ENCODE data around the gene SYCP3. TPM values are rescaled to one million over a fixed set of nuclear protein-coding genes. Genes with fewer than 3 reads are reported as not detected.

The SYCP3 gene
- total and polyA plus RNA-seq, 2 donors from 2014 or later = 0.25 to 0.54 TPM

DNA sequence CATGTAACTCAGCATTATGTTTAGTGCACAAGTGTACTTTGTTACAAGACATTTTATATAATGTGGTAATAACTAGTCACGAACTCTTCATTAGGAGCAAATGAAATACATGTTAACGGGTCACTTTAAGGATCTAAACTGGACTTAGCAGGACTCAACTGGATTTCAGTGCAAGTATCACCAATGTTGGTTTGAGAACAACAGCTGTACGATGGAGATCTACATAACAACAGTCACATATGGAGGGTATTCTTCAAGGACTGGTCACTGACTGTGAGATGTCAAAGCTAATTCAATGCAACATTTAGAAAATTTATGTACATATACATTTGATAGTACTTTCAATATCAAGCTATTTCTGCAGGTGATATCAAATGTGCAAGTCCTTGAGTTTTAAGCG lies 22.5 kb upstream of the SYCP3 start:
- FAIRE-seq = no peak
- intact Hi-C loops (cut with DNase I) = no loop called here
- no peak overlapping the region for H3K9ac ChIP-seq (ENCODE audit: low read length in 3 of 3)
- H3K9me3 ChIP-seq (ENCODE audit: control insufficient read depth in 2 of 3, insufficient read depth in 1 of 3, low read length in 3 of 3) = no peaks in the 10 kb centered on the region
- no peak overlapping the region for H3K4me3 ChIP-seq (ENCODE audit: low read length in 3 of 3)
- TF ChIP-seq, protein P1, sequence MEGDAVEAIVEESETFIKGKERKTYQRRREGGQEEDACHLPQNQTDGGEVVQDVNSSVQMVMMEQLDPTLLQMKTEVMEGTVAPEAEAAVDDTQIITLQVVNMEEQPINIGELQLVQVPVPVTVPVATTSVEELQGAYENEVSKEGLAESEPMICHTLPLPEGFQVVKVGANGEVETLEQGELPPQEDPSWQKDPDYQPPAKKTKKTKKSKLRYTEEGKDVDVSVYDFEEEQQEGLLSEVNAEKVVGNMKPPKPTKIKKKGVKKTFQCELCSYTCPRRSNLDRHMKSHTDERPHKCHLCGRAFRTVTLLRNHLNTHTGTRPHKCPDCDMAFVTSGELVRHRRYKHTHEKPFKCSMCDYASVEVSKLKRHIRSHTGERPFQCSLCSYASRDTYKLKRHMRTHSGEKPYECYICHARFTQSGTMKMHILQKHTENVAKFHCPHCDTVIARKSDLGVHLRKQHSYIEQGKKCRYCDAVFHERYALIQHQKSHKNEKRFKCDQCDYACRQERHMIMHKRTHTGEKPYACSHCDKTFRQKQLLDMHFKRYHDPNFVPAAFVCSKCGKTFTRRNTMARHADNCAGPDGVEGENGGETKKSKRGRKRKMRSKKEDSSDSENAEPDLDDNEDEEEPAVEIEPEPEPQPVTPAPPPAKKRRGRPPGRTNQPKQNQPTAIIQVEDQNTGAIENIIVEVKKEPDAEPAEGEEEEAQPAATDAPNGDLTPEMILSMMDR (IDR thresholded peaks at IDR 0.05; ENCODE audit: borderline replicate concordance, extremely low read depth, insufficient read depth) = no peak
- no peak for DNase-seq
- H3K36me3 ChIP-seq (ENCODE audit: control insufficient read depth in 2 of 3, insufficient read depth in 3 of 3, low read length in 3 of 3) = peaks cover 2 to 7% (median 4%) of the 10 kb centered on the region in 3 donors
- no peak overlapping the region for H3K27ac ChIP-seq (ENCODE audit: low read depth in 2 of 2, low read length in 2 of 2)
- no peaks in the 10 kb centered on the region for H3K4me1 ChIP-seq (ENCODE audit: control insufficient read depth in 2 of 3, insufficient read depth in 2 of 3, low read depth in 1 of 3, low read length in 3 of 3)
- no peaks in the 10 kb centered on the region for H3K27me3 ChIP-seq (ENCODE audit: control insufficient read depth, insufficient read depth, low read length)

DNA sequence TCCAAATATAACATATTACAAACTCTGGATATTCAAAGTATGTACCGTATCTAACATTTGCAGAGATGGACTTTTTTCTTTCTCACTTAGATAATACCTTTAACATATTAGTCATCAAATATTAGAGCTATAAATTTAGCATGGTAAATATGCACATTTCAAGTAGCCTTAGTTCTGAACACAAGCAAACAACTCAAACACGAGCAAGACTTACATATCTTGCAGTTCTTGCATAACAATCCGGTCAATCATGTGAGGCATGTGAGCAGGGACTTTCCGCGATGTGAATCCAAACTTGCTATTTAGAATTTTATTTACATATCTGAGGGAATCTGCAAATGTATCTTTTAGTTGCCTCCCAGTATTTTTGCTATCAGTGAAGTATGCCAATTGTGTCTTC lies 22.1 kb upstream of the SYCP3 start:
- Histone ChIP-seq H3K27ac (ENCODE audit: low read depth in 2 of 2, low read length in 2 of 2) (no peak overlapping the region), H3K9me3 (ENCODE audit: control insufficient read depth in 2 of 3, insufficient read depth in 1 of 3, low read length in 3 of 3) (no peaks in the 10 kb centered on the region), H3K9ac (ENCODE audit: low read length in 3 of 3) (no peak overlapping the region), H3K36me3 (ENCODE audit: control insufficient read depth in 2 of 3, insufficient read depth in 3 of 3, low read length in 3 of 3) (peaks cover 2 to 5% (median 4%) of the 10 kb centered on the region in 3 donors), H3K27me3 (ENCODE audit: control insufficient read depth, insufficient read depth, low read length) (no peaks in the 10 kb centered on the region), H3K4me3 (ENCODE audit: low read length in 3 of 3) (no peak overlapping the region), H3K4me1 (ENCODE audit: control insufficient read depth in 2 of 3, insufficient read depth in 2 of 3, low read depth in 1 of 3, low read length in 3 of 3) (no peaks in the 10 kb centered on the region)
- no peak for DNase-seq
- TF ChIP-seq, protein P1 (IDR thresholded peaks at IDR 0.05; ENCODE audit: borderline replicate concordance, extremely low read depth, insufficient read depth) = no peak
- intact Hi-C loops (cut with DNase I) = no loop called here
- FAIRE-seq = no peak

GRCh38 chr12:101759396-101760047 lies 20.3 kb upstream of the SYCP3 start:
- intact Hi-C loops (cut with DNase I) = no loop called here
- TF ChIP-seq, protein P1 (IDR thresholded peaks at IDR 0.05; ENCODE audit: borderline replicate concordance, extremely low read depth, insufficient read depth) = peak; percentile 69
- Histone ChIP-seq H3K27me3 (ENCODE audit: control insufficient read depth, insufficient read depth, low read length) (no peaks in the 10 kb centered on the region), H3K4me1 (ENCODE audit: control insufficient read depth in 2 of 3, insufficient read depth in 2 of 3, low read depth in 1 of 3, low read length in 3 of 3) (no peaks in the 10 kb centered on the region), H3K27ac (ENCODE audit: low read depth in 2 of 2, low read length in 2 of 2) (no peak overlapping the region), H3K9me3 (ENCODE audit: control insufficient read depth in 2 of 3, insufficient read depth in 1 of 3, low read length in 3 of 3) (no peaks in the 10 kb centered on the region), H3K9ac (ENCODE audit: low read length in 3 of 3) (no peak overlapping the region), H3K36me3 (ENCODE audit: control insufficient read depth in 2 of 3, insufficient read depth in 3 of 3, low read length in 3 of 3) (peaks cover 2 to 5% (median 4%) of the 10 kb centered on the region in 3 donors), H3K4me3 (ENCODE audit: low read length in 3 of 3) (no peak overlapping the region)
- DNase-seq (peak in 2 of 5 donors; percentile 19 to 45), FAIRE-seq (peak; percentile 76)

Measured in kidney (tissue), 14 donors.